Measurements from ENCODE around the gene MYO10.

Gene MYO10

GRCh38 chr5:16897284-16897704, 38.8 kb downstream of the MYO10 start:
- Mint-ChIP-seq H3K27me3 (ENCODE audit: low read depth, poor library complexity) (no peaks in the 10 kb centered on the region), H3K4me1 (peaks cover 89% of the 10 kb centered on the region), H3K36me3 (ENCODE audit: low read depth) (no peaks in the 10 kb centered on the region), H3K4me3 (peak overlapping the region; percentile 49), H3K27ac (peak overlapping the region; percentile 92), H3K9me3 (no peaks in the 10 kb centered on the region)
- DNase-seq: no peak
- TF ChIP-seq, protein P1, sequence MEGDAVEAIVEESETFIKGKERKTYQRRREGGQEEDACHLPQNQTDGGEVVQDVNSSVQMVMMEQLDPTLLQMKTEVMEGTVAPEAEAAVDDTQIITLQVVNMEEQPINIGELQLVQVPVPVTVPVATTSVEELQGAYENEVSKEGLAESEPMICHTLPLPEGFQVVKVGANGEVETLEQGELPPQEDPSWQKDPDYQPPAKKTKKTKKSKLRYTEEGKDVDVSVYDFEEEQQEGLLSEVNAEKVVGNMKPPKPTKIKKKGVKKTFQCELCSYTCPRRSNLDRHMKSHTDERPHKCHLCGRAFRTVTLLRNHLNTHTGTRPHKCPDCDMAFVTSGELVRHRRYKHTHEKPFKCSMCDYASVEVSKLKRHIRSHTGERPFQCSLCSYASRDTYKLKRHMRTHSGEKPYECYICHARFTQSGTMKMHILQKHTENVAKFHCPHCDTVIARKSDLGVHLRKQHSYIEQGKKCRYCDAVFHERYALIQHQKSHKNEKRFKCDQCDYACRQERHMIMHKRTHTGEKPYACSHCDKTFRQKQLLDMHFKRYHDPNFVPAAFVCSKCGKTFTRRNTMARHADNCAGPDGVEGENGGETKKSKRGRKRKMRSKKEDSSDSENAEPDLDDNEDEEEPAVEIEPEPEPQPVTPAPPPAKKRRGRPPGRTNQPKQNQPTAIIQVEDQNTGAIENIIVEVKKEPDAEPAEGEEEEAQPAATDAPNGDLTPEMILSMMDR (IDR thresholded peaks at IDR 0.05): no peak

- Mint-ChIP-seq H3K4me3 (no peak overlapping the region), H3K4me1 (peaks cover 94% of the 10 kb centered on the region), H3K9me3 (no peaks in the 10 kb centered on the region), H3K27me3 (ENCODE audit: low read depth, poor library complexity) (no peaks in the 10 kb centered on the region), H3K36me3 (ENCODE audit: low read depth) (no peaks in the 10 kb centered on the region), H3K27ac (peak overlapping the region; percentile 98)
- no peak for DNase-seq
- TF ChIP-seq, protein P1 (IDR thresholded peaks at IDR 0.05): no peak
Measured at GRCh38 chr5:16896767-16897166, 39.3 kb downstream of the MYO10 start.

DNA sequence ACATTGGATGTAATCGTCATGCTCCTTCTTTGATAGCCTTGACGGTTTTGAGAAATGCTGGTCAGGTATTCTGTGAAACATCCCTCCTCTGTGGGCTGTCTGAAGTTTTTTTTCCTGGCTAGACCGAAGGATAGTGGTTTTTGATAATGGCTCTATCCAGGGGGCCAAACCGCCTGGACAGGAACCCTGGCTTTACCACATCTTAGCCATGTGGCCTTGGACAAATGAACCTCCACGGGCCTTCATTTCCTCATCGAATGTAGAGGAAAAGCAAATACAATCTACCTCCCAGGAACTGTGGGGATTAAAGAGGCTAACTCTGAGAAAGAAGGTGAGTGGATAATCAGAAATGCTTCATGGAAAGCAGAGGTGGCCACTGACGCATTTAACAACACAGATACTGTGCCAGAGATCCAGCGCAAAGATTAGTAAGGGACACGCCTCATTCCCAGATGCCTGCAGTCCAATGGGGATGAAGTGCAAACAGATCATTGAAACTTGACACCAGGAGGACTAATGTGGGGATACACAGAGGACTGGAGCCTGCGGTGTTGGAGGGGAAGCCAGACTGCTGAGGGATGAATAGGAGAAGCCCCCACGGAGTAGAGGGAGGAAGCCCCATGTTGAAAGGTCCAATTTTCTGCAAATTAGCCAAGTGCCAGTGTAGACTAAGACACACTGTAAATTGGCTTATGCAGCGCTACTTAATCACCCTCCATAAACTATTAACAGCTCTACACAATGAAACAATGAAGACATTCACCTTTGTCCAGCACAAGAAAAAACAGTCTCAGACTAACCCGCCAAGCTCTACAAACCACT, 41.6 kb downstream of the MYO10 start:
- DNase-seq: peak; percentile 42
- no peaks in the 10 kb centered on the region for H3K27me3 Mint-ChIP-seq (ENCODE audit: low read depth, poor library complexity)
- H3K4me1 Mint-ChIP-seq: peaks cover 94% of the 10 kb centered on the region
- TF ChIP-seq, protein P1 (IDR thresholded peaks at IDR 0.05): no peak
- H3K36me3 Mint-ChIP-seq (ENCODE audit: low read depth): no peaks in the 10 kb centered on the region
- no peaks in the 10 kb centered on the region for H3K9me3 Mint-ChIP-seq
- peak overlapping the region; percentile 64 for H3K27ac Mint-ChIP-seq
- H3K4me3 Mint-ChIP-seq: peak overlapping the region; percentile 19

GRCh38 chr5:16891033-16891432, 45.1 kb downstream of the MYO10 start:
- Mint-ChIP-seq H3K27ac (peak overlapping the region; percentile 98), H3K36me3 (ENCODE audit: low read depth) (no peaks in the 10 kb centered on the region), H3K4me1 (peaks cover 96% of the 10 kb centered on the region), H3K9me3 (peaks cover 6% of the 10 kb centered on the region), H3K27me3 (ENCODE audit: low read depth, poor library complexity) (no peaks in the 10 kb centered on the region), H3K4me3 (peak overlapping the region; percentile 49)
- DNase-seq: no peak
- TF ChIP-seq, protein P1 (IDR thresholded peaks at IDR 0.05): no peak

- DNase-seq: no peak
- H3K27me3 Mint-ChIP-seq (ENCODE audit: low read depth, poor library complexity): no peaks in the 10 kb centered on the region
- H3K4me3 Mint-ChIP-seq: peak overlapping the region; percentile 20
- peak overlapping the region; percentile 98 for H3K27ac Mint-ChIP-seq
- TF ChIP-seq, protein P1 (IDR thresholded peaks at IDR 0.05): no peak
- peaks cover 96% of the 10 kb centered on the region for H3K4me1 Mint-ChIP-seq
- H3K9me3 Mint-ChIP-seq: peaks cover 6% of the 10 kb centered on the region
- no peaks in the 10 kb centered on the region for H3K36me3 Mint-ChIP-seq (ENCODE audit: low read depth)
Measured at GRCh38 chr5:16889972-16890519, 46.0 kb downstream of the MYO10 start.
